GM18505 (cell line): Measurements from ENCODE around the gene IL17C.
"Not testable (repeated sequence)": the region's sequence is repeated elsewhere in the genome, so short reads cannot be mapped to it uniquely, and the experiment has no call there.

Experiments
- ATAC-seq: cut with Tn5 transposase; IDR thresholded peaks from one replicate; pipeline ENCODE4 v1.9.1; 2021; ENCODE audit not compliant: unreplicated experiment
- POLR2A ChIP-seq: IDR thresholded peaks from 4 replicates; pipeline ENCODE4 v1.6.1; 2011; ENCODE audit warnings: borderline replicate concordance; ENCODE audit not compliant: insufficient read depth, insufficient read length; ENCODE audit errors: extremely low read depth

The IL17C gene

DNA sequence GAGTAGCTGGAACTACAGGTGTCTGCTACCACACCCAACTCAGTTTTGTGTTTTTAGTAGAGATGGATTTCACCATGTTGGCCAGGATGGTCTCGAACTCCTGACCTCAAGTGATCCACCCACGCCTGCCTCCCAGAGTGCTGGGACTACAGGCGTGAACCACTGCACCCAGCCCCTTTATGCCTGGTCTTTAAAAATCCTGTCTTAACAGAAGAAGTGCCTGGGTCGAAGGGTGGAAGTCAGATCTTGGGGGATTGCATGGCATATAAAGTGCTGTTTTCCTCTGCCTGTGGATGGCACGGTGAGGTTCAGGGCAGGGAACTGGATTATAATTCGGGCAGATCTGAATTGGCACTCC lies 37.9 kb upstream of the IL17C start:
- no peak for ATAC-seq
- TF ChIP-seq POLR2A, result no peak

DNA sequence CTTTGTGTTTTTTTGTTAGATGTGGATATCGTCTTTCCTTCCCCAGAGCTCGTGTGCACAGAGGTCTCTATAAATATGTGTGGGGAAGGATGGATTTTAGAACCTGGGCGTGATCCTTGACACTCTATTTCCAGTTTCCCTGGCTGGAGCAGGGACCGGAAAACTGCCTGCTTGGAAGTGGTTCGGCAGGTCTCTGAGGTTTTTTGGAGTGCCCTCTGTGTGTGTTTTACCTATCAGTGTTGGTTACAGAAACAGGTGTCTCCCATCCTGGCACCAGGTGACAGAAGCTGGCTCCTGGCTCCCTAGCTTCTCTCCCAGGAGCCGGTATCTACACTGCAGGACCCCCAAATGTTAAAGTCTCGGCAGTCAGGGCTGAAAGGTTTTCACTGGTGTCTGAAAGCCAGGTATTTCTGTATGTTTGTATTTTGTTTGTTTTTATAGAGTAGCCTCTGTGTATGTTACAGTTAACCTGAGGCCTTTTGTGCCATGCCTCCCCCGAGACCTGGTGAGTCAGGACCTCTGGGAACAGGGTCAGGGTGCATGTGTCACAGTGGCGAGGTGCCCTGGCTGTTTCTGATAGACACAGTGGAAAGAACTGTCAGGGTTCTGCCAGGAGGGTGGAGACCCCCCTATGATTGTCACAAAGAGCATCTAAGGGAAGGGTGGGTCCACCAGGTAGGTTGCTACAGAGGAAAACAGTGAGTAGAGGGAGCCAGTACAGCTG lies 36.9 kb upstream of the IL17C start:
- no peak for TF ChIP-seq POLR2A
- no peak for ATAC-seq

DNA sequence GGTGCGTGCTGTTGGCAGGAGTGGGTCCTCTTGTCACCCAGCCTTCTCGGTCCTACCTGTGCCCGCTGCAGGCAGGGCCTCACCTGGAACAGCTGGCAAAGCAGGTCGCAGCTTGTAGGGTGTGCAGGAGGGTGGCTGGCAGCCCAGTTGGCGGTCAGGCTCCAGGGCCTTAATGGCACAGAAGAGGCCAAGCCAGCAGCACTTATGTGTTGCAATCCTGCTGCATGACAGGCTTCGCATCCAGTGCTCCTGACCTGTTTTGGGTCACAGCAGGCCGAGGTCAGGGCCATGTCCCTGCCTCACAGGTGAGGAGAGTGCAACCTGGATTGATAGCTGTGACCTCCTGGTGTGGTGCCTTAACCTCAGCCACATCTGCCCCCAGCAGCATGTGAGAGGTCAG lies 36.3 kb upstream of the IL17C start:
- no peak for ATAC-seq
- no peak for TF ChIP-seq POLR2A

- no peak for ATAC-seq
- no peak for TF ChIP-seq POLR2A
These were observed 32.9 kb upstream of the IL17C start for GRCh38 chr16:88605186-88606147.

GRCh38 chr16:88606148-88606757 lies 32.1 kb upstream of the IL17C start:
- TF ChIP-seq POLR2A, result no peak
- no peak for ATAC-seq

- TF ChIP-seq POLR2A, result no peak
- no peak for ATAC-seq
These were observed 30.3 kb upstream of the IL17C start for GRCh38 chr16:88608076-88608475.

DNA sequence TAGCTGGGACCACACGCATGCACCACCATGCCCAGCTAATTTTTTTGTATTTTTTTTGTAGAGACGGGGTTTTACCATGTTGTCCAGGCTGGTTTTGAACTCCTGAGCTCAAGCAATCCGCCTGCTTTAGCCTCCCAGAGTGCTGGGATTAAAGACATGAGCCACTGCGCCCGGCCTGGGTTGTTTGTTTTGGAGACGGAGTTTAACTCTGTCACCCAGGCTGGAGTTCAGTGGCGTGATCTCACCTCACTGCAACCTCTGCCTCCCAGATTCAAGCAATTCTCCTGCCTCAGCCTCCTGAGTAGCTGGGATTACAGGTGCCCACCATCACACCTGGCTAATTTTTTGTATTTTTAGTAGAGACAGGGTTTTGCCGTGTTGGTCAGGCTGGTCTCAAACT lies 28.9 kb upstream of the IL17C start:
- not testable (repeated sequence) for ATAC-seq

DNA sequence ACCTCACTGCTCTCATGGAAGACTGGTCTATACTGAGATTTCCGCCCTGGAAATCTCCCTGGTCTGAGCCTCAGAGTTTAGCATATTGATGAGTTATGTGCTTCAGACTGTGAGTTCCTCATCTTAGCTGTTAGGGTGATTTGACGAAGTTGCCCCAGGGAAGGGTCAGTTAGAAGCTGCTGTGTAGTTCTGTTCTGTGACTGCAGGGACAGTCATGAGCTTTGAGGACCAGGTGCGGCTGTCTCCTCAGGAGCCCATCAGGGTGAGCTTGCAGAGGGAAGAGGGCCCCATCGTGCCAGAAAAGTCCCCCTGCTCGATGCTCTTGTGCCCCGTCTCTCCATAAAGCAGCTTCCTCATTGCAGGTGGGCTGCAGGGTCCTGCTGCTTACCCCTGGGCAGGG lies 28.3 kb upstream of the IL17C start:
- no peak for TF ChIP-seq POLR2A
- ATAC-seq, result no peak

- no peak for ATAC-seq
- no peak for TF ChIP-seq POLR2A
These were observed 27.2 kb upstream of the IL17C start for GRCh38 chr16:88610909-88611812.

GRCh38 chr16:88613293-88613692 lies 25.1 kb upstream of the IL17C start:
- TF ChIP-seq POLR2A, result no peak
- ATAC-seq, result no peak

- no peak for TF ChIP-seq POLR2A
- ATAC-seq, result no peak
These were observed 24.2 kb upstream of the IL17C start for GRCh38 chr16:88613911-88614817.
